GM21717 (cell line): ENCODE measurements around the gene C1S.
A peak's percentile ranks its signal among the peaks of the same experiment; 100 is the strongest.
"Not testable (repeated sequence)": the region's sequence is repeated elsewhere in the genome, so short reads cannot be mapped to it uniquely, and the experiment has no call there.

Source experiments
- ATAC-seq: cut with Tn5 transposase; IDR thresholded peaks from one replicate; pipeline ENCODE4 v1.9.1; 2021; ENCODE audit warnings: mild to moderate bottlenecking, moderate library complexity; ENCODE audit not compliant: unreplicated experiment

C1S gene

GRCh38 chr12:7060353-7060954 lies at the start of gene C1S:
Gene C1S (plus strand): TSS chr12:7060718. CDS start chr12:7061913, 1,195 bp downstream.
- no peak for ATAC-seq

DNA sequence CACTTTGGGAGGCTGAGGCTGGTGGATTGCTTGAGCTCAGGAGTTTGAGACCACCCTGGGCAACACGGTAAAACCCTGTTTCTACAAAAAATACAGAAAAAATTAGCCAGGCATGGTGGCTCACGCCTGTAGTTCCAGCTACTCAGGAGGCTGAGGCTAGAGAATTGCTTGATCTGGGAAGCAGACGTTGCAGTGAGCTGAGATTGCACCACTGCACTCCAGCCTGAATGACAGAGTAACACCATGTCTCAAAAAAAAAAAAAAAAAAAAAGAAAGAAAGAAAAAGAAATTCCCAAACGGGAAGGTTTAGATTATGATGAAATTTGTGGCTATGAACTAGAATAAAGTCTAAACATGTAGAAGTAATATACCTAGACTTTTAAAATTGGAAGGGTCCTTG lies 49.1 kb upstream of the C1S start:
- ATAC-seq, result not testable (repeated sequence)

DNA sequence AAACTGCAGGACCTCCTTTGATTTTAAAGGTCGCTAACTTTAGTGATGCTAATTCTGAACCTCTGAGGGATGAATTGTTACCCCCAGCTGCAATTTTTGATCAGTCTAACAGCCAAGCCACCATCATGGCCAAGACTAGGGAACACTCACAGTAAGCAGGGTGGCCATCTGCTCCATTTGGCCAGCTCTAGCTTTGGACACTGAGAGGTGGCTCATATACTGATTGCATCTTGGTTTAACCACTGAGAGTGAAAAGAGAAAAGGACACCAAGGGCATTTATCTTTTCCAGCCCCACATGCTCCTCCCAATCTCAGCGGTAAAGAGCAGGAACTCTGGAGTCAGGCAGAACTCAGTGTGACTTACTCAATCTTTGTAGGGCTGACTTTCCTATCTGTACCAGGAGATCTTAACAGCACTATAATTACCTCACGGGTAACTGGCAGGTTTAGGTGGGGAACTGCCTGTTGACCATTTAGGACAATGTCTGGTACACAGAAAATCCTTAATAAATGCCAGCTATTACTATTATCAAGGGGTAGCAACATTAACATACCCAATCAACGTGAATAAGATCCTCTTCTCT lies 48.4 kb upstream of the C1S start:
- no peak for ATAC-seq

- no peak for ATAC-seq
Measured at GRCh38 chr12:7013101-7013500, 47.4 kb upstream of the C1S start.

DNA sequence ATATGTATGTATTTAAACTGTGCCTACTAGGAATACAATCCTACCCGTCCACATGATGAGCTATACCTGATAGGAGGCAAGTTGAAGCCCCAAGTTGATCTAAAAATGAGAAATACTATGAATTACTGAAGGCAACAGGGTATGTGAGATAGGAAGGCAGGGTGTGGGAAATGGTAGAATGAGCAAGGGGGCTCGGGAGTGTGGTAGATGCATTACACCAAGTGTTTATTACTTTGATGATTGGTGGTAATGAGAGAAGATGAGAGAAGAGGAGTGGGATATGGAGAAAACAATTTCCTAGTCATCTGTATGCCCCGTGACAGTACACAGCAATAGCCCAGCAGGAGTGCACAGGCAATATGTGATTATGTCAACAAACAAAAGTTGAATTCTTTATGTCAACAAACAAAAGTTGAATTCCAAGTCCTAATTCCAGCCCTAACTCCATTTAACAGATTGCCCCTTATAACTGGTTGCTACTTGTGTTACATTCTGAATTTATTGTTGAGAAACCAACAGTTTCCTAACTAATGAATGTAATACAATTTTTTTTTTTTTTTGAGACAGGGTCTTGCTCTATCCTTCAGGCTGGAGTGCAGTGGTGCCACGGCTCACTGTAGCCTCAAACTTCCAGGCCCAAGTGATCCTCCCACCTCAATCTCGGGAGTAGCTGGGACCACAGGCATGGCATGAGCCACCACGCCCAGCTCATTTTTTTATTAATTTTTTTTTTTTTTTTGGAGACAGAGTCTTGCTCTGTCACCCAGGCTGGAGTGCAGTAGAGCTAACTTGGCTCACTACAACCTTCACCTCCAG lies 44.8 kb upstream of the C1S start:
- no peak for ATAC-seq

GRCh38 chr12:7016958-7017571 lies 43.5 kb upstream of the C1S start:
- no peak for ATAC-seq

DNA sequence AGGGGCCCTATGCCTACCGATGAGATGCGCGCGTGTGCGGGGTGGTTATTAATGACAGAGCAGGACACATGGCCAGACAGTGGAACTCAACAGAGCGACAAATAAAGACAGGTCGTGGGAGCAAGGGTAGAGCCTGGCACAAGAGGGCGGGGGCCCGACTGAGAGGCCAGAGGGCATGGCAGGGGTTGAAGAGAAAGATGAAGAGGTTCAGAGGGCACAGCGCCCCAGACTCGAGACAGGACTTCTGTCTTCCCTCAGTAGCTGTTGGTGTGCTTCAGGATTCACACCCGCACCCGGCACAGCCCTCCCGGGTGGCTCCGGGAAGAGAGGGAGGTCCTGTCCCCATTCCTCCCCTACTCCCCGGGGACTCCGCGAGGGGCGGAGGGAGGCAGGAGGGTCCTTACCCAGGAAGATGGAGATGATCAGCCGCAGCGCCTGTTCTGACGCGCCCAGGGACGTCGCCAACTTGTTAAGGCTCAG lies 42.6 kb upstream of the C1S start:
- ATAC-seq, result peak; percentile 12

DNA sequence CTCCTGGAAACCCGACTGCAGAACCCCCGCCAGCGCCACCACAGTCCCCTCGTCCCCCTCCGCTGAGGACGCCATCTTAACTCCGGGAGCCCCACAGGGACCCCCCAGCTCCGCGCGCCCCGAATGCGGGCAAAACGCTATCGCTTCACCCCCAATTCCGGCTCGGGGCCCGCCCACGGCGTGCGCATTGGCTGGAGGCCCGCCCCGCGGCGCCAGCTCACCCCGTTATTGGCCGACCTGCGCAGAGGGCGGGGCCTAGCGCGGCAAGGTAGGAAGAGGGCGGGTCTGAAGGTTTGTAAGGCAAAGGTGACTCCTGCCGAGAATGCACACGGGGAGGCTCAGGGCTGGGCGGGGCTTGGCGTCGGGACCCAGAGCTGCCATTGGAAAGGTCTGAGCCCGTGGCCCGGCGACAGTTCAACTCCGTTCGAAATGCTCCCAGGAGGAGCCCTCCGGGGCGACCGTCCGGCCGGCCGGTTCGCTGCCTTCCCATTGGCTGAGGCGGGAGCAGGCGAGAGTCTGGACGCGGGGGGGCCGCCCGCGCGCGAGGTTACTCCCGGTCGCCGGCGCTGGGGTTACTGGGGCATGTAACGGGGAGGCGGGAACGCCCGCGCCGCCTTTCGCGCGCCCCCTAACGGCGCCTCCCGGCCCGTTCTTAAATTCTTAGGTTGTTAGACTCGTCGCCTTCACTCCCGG lies 42.0 kb upstream of the C1S start, which contains the start of gene LPCAT3:
TSS of gene LPCAT3 (minus strand) at position 127 of the 693 bp plus-strand sequence. CDS start at position 75, 52 bp downstream.
- peak; percentile 92 for ATAC-seq

GRCh38 chr12:7019043-7019569 lies 41.4 kb upstream of the C1S start:
- ATAC-seq, result no peak

DNA sequence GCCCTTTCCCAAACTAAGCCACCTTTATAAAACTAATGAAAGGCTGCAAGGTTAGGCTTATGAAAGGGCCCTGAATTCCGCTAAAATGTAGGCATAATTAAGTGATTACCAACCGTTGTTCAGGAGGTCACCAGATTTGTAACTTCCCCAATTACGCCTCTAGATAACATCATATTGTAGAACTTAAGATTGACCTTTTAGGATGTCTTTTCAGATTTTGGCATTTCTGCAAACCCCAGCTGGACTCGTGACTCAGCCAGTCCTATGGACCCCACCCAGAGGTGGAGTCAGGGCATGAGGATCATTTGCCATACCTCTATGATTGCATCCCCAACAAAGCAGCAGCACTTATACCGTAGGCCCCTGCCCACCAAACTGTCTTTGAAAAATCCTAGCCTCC lies 38.6 kb upstream of the C1S start:
- ATAC-seq, result no peak

DNA sequence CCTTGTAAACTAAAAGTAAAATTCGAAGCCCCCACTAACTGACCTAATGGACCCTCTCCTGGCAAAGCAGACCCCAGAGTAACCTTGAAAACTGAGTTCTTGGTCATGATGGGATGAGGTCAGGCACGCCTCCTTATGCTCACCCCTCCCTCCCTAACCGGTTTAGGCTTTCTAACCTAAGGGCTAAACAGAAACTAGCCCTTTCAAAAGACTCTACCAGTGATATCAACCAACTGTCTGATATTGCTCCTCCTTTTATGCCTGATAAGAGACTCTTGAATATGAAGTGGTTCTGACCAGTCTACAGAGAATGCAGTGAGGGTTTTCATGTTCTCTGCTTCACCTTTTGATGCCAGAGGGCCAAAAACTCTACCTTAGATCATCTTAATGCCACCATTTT lies 37.4 kb upstream of the C1S start:
- no peak for ATAC-seq

GRCh38 chr12:7026854-7027253 lies 33.7 kb upstream of the C1S start:
- ATAC-seq, result no peak

GRCh38 chr12:7031306-7031705 lies 29.2 kb upstream of the C1S start:
- ATAC-seq, result no peak

DNA sequence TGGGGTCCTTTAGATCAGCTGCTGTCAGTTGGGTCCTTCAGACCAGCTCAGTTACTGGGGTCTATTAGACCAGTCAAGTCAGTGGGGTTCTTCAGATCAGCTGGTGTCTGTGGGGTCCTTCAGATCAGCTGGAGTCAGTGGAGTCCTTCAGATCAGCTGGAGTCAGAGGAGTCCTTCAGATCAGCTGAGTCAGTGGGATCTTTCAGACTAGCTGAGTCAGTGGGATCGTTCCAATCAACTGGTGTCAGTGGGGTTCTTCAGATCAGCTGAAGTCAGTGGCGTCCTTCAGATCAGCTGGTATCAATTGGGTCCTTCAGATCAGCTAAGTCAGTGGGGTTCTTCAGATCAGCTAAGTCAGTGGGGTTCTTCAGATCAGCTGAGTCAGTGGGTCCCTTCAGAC lies 27.5 kb upstream of the C1S start:
- ATAC-seq, result no peak

GRCh38 chr12:7034464-7034863 lies 26.1 kb upstream of the C1S start:
- no peak for ATAC-seq

- ATAC-seq, result no peak
Measured at GRCh38 chr12:7035463-7035862, 25.1 kb upstream of the C1S start.

GRCh38 chr12:7037411-7037810 lies 23.1 kb upstream of the C1S start:
- not testable (repeated sequence) for ATAC-seq

GRCh38 chr12:7038591-7038990 lies 21.9 kb upstream of the C1S start:
- no peak for ATAC-seq

DNA sequence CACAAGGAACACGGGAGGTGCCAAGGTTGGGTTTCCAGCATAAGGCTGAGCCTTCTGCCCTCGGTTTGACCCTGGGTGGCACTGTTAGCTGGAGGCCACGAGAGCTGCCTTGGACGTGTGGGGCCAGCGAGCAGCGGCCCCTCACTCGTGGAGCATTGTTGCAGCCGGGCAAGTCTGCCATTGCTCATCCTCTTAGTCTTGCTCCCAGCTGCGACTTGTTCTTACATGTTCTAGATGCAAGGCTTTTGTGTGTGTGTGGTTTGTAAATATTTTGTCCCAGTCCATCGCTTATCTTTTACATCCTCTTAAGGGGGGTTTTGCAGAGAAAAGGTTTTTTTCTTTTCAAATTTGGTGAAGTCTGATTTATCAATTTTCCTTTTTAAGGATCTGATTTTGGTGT lies 21.1 kb upstream of the C1S start:
- ATAC-seq, result no peak

- ATAC-seq, result no peak
Measured at GRCh38 chr12:7042842-7043241, 17.7 kb upstream of the C1S start.

DNA sequence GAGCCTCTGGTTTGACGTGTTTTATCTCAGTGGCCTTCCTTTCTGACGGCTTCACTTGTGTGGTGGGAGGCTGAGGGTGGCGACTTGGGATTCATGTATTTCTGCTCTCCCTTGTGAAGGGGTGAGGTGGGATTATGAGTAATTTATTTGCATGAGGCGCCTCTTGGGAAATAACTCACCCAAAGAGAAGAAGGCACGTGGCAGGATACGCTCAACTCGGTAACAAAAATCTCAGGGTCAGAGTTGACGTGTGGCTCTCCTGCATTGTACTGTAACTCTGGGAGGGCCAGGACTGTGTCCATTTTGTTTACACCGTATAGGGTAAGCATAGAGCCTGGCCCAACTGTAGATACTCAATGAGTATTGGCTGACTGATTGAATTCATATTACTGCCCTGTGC lies 14.6 kb upstream of the C1S start:
- ATAC-seq, result no peak
